SK-MEL-5 (cell line): ENCODE results near the gene MAGI3. TPM values are rescaled to one million over a fixed set of nuclear protein-coding genes. Genes with fewer than 3 reads are reported as not detected.

Experiments used
- DNase-seq: peaks from one replicate; pipeline ENCODE4 v3.0.0-alpha.2; 2016; ENCODE audit warnings: low read depth, low spot score
- in situ Hi-C: cut with HindIII; loops from 2 replicates; pipeline ENCODE4 v1.10.0; 2016; ENCODE audit warnings: low sequenced_read_pairs, high pct_unique_total_duplicates, low pct_unique_long_range_greater_than_20kb
- polyA plus RNA-seq, 2 experiments: library from polyadenylated mRNA; depleted of rRNA; stranded (reverse); fragments of >200 nt; gene quantifications; 2 replicates each; pipeline ENCODE4 v1.2.3, GENCODE V29; 2015
- total RNA-seq: library from RNA; depleted of rRNA; stranded (reverse); fragments of >200 nt; shearing (Covaris generic); gene quantifications from 2 replicates; pipeline ENCODE4 v1.2.3, GENCODE V29; 2014; rRNA removed

MAGI3 gene
- 4.0 TPM in 2 replicates for total RNA-seq
- 3.0 and 4.0 TPM in 2 replicates for polyA plus RNA-seq (2015; cell fraction: cytosol; rRNA removed)
- polyA plus RNA-seq (2015; cell fraction: nucleus; rRNA removed) = 2.5 and 4.0 TPM in 2 replicates

- DNase-seq = peak; percentile 97
- in situ Hi-C loops = no loop called here
Observed at GRCh38 chr1:113389953-113390834, at the start of gene MAGI3. Gene MAGI3 (plus strand): TSS chr1:113390515. CDS start chr1:113391034, 519 bp downstream.

- in situ Hi-C loops = no loop called here
Observed at GRCh38 chr1:113353580-113353979, 36.7 kb upstream of the MAGI3 start.

DNA sequence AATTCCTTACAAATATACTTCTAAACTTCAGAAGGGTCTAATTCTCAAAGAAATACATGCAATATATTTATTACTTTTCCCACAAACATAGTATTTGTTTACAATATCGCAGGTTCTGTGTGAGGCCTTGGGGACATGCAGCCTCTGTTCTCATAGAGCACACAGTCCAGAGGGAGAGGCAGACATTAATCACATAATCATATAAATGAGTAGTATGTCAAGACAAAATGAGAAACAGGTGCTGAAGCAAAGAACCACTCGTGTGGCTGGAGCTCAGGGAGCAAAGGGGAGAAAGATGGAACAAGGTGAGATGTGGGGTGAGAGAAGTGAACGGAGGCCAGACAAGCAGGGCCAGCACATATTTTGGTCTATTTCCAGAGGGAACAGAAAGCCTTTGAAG, 26.4 kb upstream of the MAGI3 start:
- no peak for DNase-seq
- in situ Hi-C loops = no loop called here

More at GRCh38 chr1:113353580-113353979, 36.7 kb upstream of the MAGI3 start:
- no peak for DNase-seq

- no peak for DNase-seq
- in situ Hi-C loops = no loop called here
Observed at GRCh38 chr1:113369040-113369439, 21.3 kb upstream of the MAGI3 start.

DNA sequence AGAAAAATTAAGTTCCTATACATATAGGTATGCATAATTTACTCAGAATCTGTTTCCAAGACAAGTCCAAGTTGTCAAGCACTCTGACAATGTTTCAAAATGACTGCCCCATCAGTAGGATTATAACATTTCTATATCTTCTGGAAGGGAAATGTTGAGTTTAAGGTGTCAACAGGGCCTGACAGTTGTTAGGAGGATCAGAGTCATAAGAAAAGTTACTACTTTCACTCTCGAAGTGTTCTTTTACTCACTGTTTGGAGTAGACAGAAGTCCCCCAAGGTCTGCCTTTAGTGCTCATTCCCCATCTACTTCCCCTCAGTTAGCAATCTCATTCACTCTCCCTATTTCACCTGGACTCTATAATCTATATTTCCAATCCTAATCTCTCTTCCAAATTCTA, 20.6 kb upstream of the MAGI3 start:
- in situ Hi-C loops = no loop called here
- DNase-seq = no peak

- in situ Hi-C loops = no loop called here
- DNase-seq = no peak
Observed at GRCh38 chr1:113370868-113371267, 19.4 kb upstream of the MAGI3 start.

DNA sequence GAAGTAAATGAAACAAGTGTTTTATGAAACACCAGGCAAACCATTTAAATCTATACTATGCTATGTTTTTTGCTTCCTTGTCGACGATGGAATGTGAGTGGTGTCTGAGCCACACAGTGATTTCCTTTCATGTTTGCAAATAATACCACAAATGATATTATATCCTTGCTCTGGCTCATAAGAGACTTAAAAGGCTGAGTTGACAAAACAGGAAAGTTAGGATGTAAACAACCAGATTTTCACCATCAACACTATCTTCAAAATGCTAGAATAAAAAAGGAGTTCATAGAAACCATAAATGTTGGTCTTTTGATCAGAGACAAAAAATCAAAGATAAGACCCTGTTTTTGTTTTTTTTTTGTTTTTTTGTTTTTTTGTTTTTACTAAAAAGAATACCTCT, 17.8 kb upstream of the MAGI3 start:
- in situ Hi-C loops = no loop called here

GRCh38 chr1:113373644-113374043, 16.7 kb upstream of the MAGI3 start:
- DNase-seq = no peak
- in situ Hi-C loops = no loop called here

More for the DNA sequence above, 17.8 kb upstream of the MAGI3 start:
- no peak for DNase-seq

GRCh38 chr1:113375878-113376277, 14.4 kb upstream of the MAGI3 start:
- in situ Hi-C loops = no loop called here
- no peak for DNase-seq

DNA sequence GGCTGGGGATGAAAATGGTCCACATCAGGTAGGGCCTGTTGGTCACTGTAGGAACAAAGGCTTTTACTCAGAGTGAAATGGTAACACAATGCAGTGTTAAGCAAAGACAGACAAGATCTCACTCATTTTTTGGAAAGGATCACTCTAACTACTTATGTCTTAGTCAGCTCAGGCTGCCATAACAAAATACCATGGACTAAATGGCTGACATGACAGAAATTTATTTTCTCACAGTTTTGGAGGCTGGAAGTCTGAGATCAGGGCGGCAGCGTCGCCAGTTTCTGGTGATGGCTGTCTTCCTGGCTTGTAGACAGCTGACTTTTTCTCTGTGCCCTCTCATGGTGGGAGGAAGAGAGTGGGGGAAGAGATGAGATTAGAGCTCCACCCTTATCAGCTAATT, 10.2 kb upstream of the MAGI3 start:
- in situ Hi-C loops = no loop called here
- no peak for DNase-seq

- in situ Hi-C loops = no loop called here
- DNase-seq = no peak
Observed at GRCh38 chr1:113388017-113388620, 2.2 kb upstream of the MAGI3 start.

- in situ Hi-C loops = no loop called here
- DNase-seq = peak; percentile 62
Observed at GRCh38 chr1:113388621-113389358, 1.5 kb upstream of the MAGI3 start.

DNA sequence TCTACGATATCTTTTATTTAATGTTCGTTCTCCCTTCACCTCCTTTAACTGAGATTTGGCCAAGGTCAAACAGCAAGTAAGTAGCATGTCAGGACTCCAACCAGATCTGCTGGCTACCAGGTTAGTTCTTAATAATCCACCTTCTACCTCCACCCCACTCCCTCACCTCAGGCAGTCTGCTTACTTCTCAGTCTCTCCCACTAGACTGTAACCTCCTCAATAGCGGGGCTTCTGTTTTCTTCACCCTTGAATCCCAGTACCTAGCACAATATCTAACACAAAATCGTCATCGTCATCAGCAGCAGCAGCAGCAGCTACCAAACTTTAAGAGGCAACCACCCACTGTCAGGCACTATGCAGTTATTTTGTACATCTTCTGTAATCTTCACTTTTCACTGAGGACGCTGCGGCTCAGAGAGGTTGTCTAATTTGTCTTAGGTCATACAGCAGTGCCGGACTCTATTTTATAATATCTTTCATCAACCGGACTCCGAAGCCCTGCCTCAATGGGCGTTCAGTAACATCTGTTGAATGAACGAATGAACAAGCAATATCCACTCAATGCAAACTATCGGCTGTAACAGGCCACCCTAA, 859 bp upstream of the MAGI3 start:
- in situ Hi-C loops = no loop called here
- DNase-seq = no peak

GRCh38 chr1:113390871-113391648, 745 bp downstream of the MAGI3 start:
- in situ Hi-C loops = no loop called here
- peak; percentile 44 for DNase-seq

DNA sequence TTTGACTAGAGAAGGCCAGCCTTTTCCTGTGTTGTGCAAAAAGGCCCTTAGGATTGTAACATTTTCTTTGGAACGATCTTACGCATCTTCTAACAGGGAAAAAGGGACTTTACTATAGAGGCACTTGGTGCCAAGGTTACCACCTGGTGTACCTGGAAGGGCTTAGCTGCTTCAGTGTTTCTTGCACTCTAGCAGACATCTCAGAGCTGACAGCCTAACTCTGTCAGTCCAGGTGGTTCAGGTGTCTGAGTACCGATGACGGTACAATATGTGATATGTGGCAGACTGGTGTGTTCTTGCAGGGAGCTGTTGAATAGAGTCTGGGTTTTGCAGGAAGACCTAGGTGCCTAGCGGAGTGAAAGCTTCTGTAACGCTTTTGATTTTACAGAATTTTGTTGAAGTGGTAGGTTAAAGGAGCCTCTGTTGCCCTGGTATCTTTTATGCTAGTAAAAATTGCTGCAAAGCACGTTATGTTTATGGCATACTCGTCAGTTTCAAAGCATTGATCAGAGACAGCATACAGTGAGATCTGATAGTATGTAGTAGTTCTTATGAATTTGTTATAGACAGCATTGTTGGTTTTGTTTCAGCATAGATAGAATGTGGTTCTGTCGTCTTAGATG, 1.4 kb downstream of the MAGI3 start:
- in situ Hi-C loops = no loop called here
- DNase-seq = no peak

DNA sequence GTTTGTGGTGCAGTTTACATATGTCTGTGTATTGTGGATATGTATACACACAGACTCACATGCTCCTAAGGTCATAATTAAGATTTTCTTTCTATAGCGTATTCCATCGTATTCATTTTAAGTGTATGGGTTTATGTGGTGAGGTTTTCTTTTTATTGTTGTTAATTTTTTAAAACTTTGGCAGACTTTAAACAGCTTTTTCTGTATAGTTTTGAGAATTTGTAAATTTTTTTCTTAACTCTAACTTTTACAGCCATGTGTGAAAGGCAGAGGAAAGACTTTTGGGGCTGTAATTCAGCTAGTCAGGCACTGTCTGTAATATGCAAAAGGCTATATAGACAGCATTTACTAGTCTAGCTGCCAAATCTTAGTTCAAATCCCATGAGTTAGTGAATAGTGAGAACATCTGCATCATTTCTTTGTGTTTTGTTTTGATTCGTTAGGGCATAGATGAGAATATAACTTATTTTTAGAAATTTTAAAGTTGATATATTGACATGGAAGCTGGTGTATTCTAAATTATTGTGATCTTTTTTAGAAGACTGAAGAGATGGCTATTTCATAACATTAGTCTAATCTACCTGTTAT, 2.3 kb downstream of the MAGI3 start:
- no peak for DNase-seq
- in situ Hi-C loops = no loop called here
